PC-9 (cell line): ENCODE results near the gene GBP3. TPM values are rescaled to one million over a fixed set of nuclear protein-coding genes. Genes with fewer than 3 reads are reported as not detected.
"Not testable (repeated sequence)": the region's sequence is repeated elsewhere in the genome, so short reads cannot be mapped to it uniquely, and the experiment has no call there.

Experiments
- BruUV-seq: library from RNA; stranded (reverse); fragments of 400-500 nt; replicated peaks from 2 replicates; lab custom pipeline; 2021; lab: Mats Ljungman, UMichigan
- CTCF ChIA-PET: fragments of 300-600 bp; sonication (Branson Sonifier 250); formaldehyde crosslinking; loops from one replicate; lab custom pipeline; 2022; ENCODE audit warnings: antibody characterized with exemption; lab: Charles Lee
- POLR2A ChIA-PET: fragments of 300-600 bp; sonication (Branson Sonifier 250); formaldehyde crosslinking; loops from one replicate; lab custom pipeline; 2022; ENCODE audit warnings: antibody characterized with exemption; ENCODE audit not compliant: unreplicated experiment; lab: Charles Lee
- DNase-seq, 2 experiments: peaks; one replicate each; pipeline versions ENCODE4 v3.0.0 to v3.0.0-alpha.2; 2015 to 2022; ENCODE audit warnings: mixed read lengths in 1 of 2
- H2AFZ ChIP-seq: fragments of 200-600 bp; sonication (generic); 2 replicates; pipeline ENCODE4 v1.8.1; 2017; ENCODE audit warnings: antibody characterized with exemption
- H3F3A ChIP-seq: fragments of 200-600 bp; sonication (generic); 2 replicates; pipeline ENCODE4 v1.8.1; 2017; ENCODE audit warnings: antibody characterized with exemption, mild to moderate bottlenecking, low read depth; ENCODE audit not compliant: insufficient read depth
- H3K27ac ChIP-seq: fragments of 200-600 bp; sonication (generic); 2 replicates; pipeline ENCODE4 v1.6.1; 2016; ENCODE audit warnings: mixed run types
- H3K27me3 ChIP-seq: fragments of 200-600 bp; sonication (generic); 2 replicates; pipeline ENCODE4 v1.6.1; 2016; ENCODE audit warnings: low read depth, mixed run types; ENCODE audit not compliant: insufficient read depth
- H3K36me3 ChIP-seq: fragments of 200-600 bp; sonication (generic); 2 replicates; pipeline ENCODE4 v1.6.1; 2016; ENCODE audit warnings: low read depth, mixed run types
- H3K4me1 ChIP-seq: fragments of 200-600 bp; sonication (generic); replicated peaks from 2 replicates; pipeline ENCODE4 v1.6.1; 2016; ENCODE audit warnings: mixed run types; ENCODE audit not compliant: insufficient read depth
- H3K4me2 ChIP-seq: fragments of 200-600 bp; sonication (generic); 2 replicates; pipeline ENCODE4 v1.6.1; 2017; ENCODE audit warnings: mixed run types
- H3K4me3 ChIP-seq: fragments of 200-600 bp; sonication (generic); 2 replicates; pipeline ENCODE4 v1.6.1; 2016; ENCODE audit warnings: mixed run types
- H3K79me2 ChIP-seq: fragments of 200-600 bp; sonication (generic); 2 replicates; pipeline ENCODE4 v1.6.1; 2017; ENCODE audit warnings: low read depth, mixed run types
- H3K9me2 ChIP-seq: fragments of 200-600 bp; sonication (generic); 2 replicates; pipeline ENCODE4 v1.8.1; 2017; ENCODE audit warnings: mild to moderate bottlenecking; ENCODE audit not compliant: insufficient read depth
- H3K9me3 ChIP-seq: fragments of 200-600 bp; sonication (generic); 2 replicates; pipeline ENCODE4 v1.8.1; 2016; ENCODE audit warnings: low read depth; ENCODE audit not compliant: insufficient read depth
- H4K20me1 ChIP-seq: fragments of 200-600 bp; sonication (generic); 2 replicates; pipeline ENCODE4 v1.8.1; 2017; ENCODE audit not compliant: insufficient read depth
- EZH2 ChIP-seq: fragments of 200-600 bp; sonication (generic); IDR thresholded peaks from 2 replicates; pipeline ENCODE4 v1.8.0; 2017; ENCODE audit warnings: antibody characterized with exemption, low read depth
- intact Hi-C: fragments of 100-400 bp; cut with micrococcal nuclease; formaldehyde crosslinking; loops from one replicate; pipeline ENCODE4 v1.10.0; 2022; ENCODE audit not compliant: unreplicated experiment
- total RNA-seq: library from RNA; stranded (reverse); gene quantifications from 2 replicates; pipeline ENCODE4 v1.2.3, GENCODE V29; 2021
- TF ChIP-seq, protein P1 (sequence below): fragments of 200-600 bp; sonication (generic); conservative IDR thresholded peaks from 2 replicates; pipeline ENCODE4 v1.6.1; 2017; ENCODE audit warnings: mixed run types, antibody characterized with exemption, mild to moderate bottlenecking, moderate library complexity

Gene GBP3
- total RNA-seq, 1 experiment from 2014 or later = 22.6 TPM

DNA sequence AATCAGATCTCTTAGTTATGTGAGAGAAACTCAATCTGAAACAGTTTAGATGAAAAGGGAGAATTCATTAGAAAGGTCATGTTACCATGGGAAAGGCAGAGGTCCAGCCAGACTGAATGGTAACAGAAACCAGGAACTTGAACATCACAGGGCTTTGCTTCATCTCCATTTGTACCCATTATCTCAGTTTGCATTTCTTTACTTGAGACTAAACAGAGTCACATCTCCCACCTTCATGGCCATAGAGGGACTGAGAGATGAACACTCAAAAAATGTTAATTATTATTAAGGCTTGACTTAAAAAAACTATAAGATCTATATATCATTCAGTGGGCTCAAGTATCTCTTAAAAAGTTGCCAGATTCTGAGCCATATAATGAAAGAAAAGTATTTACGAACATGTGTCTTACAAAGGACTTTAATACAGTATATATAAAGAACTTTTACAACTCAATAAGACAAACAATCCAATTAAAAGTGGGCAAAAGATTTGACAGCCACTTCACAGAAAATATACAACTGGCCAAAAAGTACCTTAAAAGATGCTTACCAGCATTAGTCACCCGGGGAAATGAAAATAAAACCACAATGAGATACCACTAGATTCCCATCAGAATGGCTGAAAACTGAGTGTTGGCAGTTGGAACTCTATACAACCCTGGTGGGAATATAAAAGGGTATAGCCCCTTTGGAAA lies 43.5 kb downstream of the GBP3 start:
- H2AFZ ChIP-seq = no peak overlapping the region
- no peaks in the 10 kb centered on the region for H3K9me2 ChIP-seq
- no TSS peak for BruUV-seq
- no peak for TF ChIP-seq EZH2
- TF ChIP-seq, protein P1, sequence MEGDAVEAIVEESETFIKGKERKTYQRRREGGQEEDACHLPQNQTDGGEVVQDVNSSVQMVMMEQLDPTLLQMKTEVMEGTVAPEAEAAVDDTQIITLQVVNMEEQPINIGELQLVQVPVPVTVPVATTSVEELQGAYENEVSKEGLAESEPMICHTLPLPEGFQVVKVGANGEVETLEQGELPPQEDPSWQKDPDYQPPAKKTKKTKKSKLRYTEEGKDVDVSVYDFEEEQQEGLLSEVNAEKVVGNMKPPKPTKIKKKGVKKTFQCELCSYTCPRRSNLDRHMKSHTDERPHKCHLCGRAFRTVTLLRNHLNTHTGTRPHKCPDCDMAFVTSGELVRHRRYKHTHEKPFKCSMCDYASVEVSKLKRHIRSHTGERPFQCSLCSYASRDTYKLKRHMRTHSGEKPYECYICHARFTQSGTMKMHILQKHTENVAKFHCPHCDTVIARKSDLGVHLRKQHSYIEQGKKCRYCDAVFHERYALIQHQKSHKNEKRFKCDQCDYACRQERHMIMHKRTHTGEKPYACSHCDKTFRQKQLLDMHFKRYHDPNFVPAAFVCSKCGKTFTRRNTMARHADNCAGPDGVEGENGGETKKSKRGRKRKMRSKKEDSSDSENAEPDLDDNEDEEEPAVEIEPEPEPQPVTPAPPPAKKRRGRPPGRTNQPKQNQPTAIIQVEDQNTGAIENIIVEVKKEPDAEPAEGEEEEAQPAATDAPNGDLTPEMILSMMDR = no peak
- peaks cover 43% of the 10 kb centered on the region for H3K79me2 ChIP-seq
- H3K4me1 ChIP-seq = no peaks in the 10 kb centered on the region
- H4K20me1 ChIP-seq = no peaks in the 10 kb centered on the region
- ChIA-PET CTCF (no interaction called here), POLR2A (no interaction called here)
- intact Hi-C loops = no loop called here
- peaks cover 21% of the 10 kb centered on the region; the same call in 1 of the 2 replicates for H3K36me3 ChIP-seq
- no peak overlapping the region for H3K27ac ChIP-seq
- H3K4me3 ChIP-seq = no peak overlapping the region
- H3K27me3 ChIP-seq = no peaks in the 10 kb centered on the region
- DNase-seq = no peak
- H3K4me2 ChIP-seq = no peak overlapping the region
- no peaks in the 10 kb centered on the region for H3F3A ChIP-seq
- no peaks in the 10 kb centered on the region for H3K9me3 ChIP-seq

DNA sequence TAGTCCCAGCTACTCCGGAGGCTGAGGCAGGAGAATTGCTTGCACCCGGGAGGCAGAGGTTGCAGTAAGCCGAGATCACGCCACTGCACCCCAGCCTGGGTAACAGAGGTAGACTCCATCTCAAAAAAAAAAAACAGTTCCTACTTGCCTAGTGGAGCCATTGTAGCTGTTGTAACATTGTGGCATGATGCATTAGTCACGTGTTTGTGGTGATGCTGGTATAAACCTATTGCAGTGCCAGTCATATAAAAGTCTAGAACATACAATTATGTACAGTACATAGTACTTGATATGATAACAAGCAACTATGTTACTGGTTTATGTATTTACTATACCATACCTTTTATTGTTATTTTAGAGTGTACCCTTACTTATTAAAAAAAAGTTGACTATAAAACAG lies 46.4 kb downstream of the GBP3 start:
- H3K4me1 ChIP-seq = no peaks in the 10 kb centered on the region
- peak in 1 of 2 experiments; percentile 33 for DNase-seq
- no peak overlapping the region for H3K27ac ChIP-seq
- peaks cover 18% of the 10 kb centered on the region; the same call in 1 of the 2 replicates for H3K79me2 ChIP-seq
- H3F3A ChIP-seq = no peaks in the 10 kb centered on the region
- ChIA-PET CTCF (no interaction called here), POLR2A (no interaction called here)
- no peak overlapping the region for H3K4me2 ChIP-seq
- H3K27me3 ChIP-seq = no peaks in the 10 kb centered on the region
- H3K9me3 ChIP-seq = no peaks in the 10 kb centered on the region
- TF ChIP-seq, protein P1 = no peak
- TF ChIP-seq EZH2 = no peak
- intact Hi-C loops = no loop called here
- 0 out of 2 replicates have a peak, but pooled peaks cover 8% of the 10 kb centered on the region for H3K36me3 ChIP-seq
- H2AFZ ChIP-seq = no peak overlapping the region
- H3K9me2 ChIP-seq = no peaks in the 10 kb centered on the region
- H4K20me1 ChIP-seq = peaks cover 4% of the 10 kb centered on the region
- no peak overlapping the region for H3K4me3 ChIP-seq
- BruUV-seq = no TSS peak

DNA sequence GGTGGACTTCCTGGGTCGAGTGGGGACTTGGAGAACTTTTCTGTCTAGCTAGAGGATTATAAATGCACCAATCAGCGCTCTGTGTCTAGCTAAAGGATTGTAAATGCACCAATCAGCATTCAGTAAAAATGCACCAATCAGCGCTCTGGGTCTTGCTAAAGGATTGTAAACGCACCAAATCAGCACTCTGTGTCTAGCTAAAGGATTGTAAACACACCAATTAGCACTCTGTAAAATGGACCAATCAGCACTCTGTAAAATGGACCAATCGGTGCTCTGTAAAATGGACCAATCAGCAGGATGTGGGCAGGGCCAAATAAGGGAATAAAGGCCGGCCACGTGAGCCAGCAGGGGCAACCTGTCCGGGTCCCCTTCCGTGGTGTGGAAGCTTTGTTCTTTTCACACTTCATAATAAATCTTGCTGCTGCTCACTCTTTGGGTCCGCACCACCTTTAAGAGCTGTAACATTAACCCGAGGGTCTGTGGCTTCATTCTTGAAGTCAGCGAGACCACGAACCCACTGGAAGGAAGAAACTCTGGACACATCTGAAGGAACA lies 48.0 kb downstream of the GBP3 start:
- H3K4me2 ChIP-seq, H3K27ac ChIP-seq, CTCF ChIA-PET, H4K20me1 ChIP-seq, H3K36me3 ChIP-seq, H3F3A ChIP-seq, intact Hi-C loops, POLR2A ChIA-PET, H3K9me2 ChIP-seq, H3K79me2 ChIP-seq, H2AFZ ChIP-seq, H3K9me3 ChIP-seq, BruUV-seq, DNase-seq, H3K4me1 ChIP-seq, H3K4me3 ChIP-seq, H3K27me3 ChIP-seq: not testable (repeated sequence)
